ENCODE data around the gene C11orf58. TPM values are rescaled to one million over a fixed set of nuclear protein-coding genes. Genes with fewer than 3 reads are reported as not detected.
A peak's percentile ranks its signal among the peaks of the same experiment; 100 is the strongest.

The C11orf58 gene
- polyA plus RNA-seq, 3 donors = 378 to 408 (median 400) TPM

- DNase-seq (ENCODE audit: extremely low read depth in 1 of 11, low read depth in 9 of 11, low spot score in 4 of 11) = no peak
Observed at GRCh38 chr11:16778876-16779275, 40.4 kb downstream of the C11orf58 start.

GRCh38 chr11:16779436-16779835 is 41.0 kb downstream of the C11orf58 start:
- no peak for DNase-seq (ENCODE audit: extremely low read depth in 1 of 11, low read depth in 9 of 11, low spot score in 4 of 11)

GRCh38 chr11:16780146-16780545 is 41.7 kb downstream of the C11orf58 start:
- DNase-seq (ENCODE audit: extremely low read depth in 1 of 11, low read depth in 9 of 11, low spot score in 4 of 11) = no peak

- DNase-seq (ENCODE audit: extremely low read depth in 1 of 11, low read depth in 9 of 11, low spot score in 4 of 11) = no peak
Observed at GRCh38 chr11:16780698-16781550, 42.5 kb downstream of the C11orf58 start.

GRCh38 chr11:16781936-16782919 is 43.8 kb downstream of the C11orf58 start:
- DNase-seq (ENCODE audit: extremely low read depth in 1 of 11, low read depth in 9 of 11, low spot score in 4 of 11) = no peak

- no peak for DNase-seq (ENCODE audit: extremely low read depth in 1 of 11, low read depth in 9 of 11, low spot score in 4 of 11)
Observed at GRCh38 chr11:16783321-16783801, 44.9 kb downstream of the C11orf58 start.

GRCh38 chr11:16784097-16784496 is 45.6 kb downstream of the C11orf58 start:
- DNase-seq (ENCODE audit: extremely low read depth in 1 of 11, low read depth in 9 of 11, low spot score in 4 of 11) = no peak

- DNase-seq (ENCODE audit: extremely low read depth in 1 of 11, low read depth in 9 of 11, low spot score in 4 of 11) = no peak
Observed at GRCh38 chr11:16784666-16785065, 46.2 kb downstream of the C11orf58 start.

- peak in 8 of 11 donors; percentile 27 to 56 (median 42) for DNase-seq (ENCODE audit: extremely low read depth in 1 of 11, low read depth in 9 of 11, low spot score in 4 of 11)
Observed at GRCh38 chr11:16785520-16786128, 47.2 kb downstream of the C11orf58 start.

GRCh38 chr11:16786131-16786530 is 47.7 kb downstream of the C11orf58 start:
- no peak for DNase-seq (ENCODE audit: extremely low read depth in 1 of 11, low read depth in 9 of 11, low spot score in 4 of 11)

GRCh38 chr11:16787035-16787742 is 48.7 kb downstream of the C11orf58 start:
- DNase-seq (ENCODE audit: extremely low read depth in 1 of 11, low read depth in 9 of 11, low spot score in 4 of 11) = no peak

- peak in 6 of 11 donors; percentile 20 to 51 (median 30) for DNase-seq (ENCODE audit: extremely low read depth in 1 of 11, low read depth in 9 of 11, low spot score in 4 of 11)
Observed at GRCh38 chr11:16788141-16789062, 50.0 kb downstream of the C11orf58 start.

GRCh38 chr11:16789063-16789420 is 50.6 kb downstream of the C11orf58 start:
- DNase-seq (ENCODE audit: extremely low read depth in 1 of 11, low read depth in 9 of 11, low spot score in 4 of 11) = no peak

GRCh38 chr11:16789560-16790485 is 51.4 kb downstream of the C11orf58 start:
- DNase-seq (ENCODE audit: extremely low read depth in 1 of 11, low read depth in 9 of 11, low spot score in 4 of 11) = no peak

- DNase-seq (ENCODE audit: extremely low read depth in 1 of 11, low read depth in 9 of 11, low spot score in 4 of 11) = no peak
Observed at GRCh38 chr11:16790486-16791190, 52.2 kb downstream of the C11orf58 start.
